ENCODE data around the gene PROSER3.
A peak's percentile ranks its signal among the peaks of the same experiment; 100 is the strongest.

PROSER3 gene

DNA sequence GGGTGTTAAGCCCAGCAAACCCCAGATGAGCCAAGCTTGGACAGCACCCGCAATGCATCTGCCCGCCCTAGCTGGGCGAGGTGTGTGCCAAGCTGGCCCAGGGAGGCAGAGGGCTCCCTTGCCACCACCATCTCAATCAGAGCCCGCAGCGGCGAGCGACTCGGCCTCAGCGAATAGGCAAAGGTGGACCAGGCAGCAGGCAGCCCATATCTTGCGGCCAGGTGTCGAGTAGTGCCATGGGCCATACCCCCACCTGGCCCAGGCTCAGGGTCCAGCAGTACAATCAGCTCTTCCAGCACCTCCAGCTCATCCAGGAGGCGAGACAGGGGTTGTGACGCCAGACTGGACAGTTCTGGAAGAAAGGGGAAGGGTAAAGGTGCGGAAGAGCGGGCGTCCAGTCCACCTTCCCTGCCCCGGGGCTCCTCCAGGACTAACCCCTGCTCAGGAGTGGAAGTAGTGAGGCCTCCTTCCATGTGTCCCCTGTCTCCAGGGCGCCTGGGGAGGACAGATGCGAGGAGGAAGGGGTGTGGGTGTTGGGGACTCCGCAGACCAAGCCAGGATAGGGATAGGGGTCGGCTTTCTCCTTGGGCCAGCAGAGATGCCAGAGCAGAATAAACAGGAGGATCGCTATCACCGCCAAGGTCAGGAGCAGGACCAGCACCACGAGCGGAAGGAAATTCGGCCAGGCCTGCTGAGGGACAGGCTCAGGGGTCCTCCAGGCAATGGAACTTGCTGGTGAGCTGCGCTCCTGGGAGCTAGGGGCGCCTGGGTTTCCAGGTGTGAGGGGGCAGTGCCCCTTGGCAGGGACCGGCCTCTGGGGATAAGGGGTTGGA, 18.5 kb upstream of the PROSER3 start:
- DNase-seq, result no peak

DNA sequence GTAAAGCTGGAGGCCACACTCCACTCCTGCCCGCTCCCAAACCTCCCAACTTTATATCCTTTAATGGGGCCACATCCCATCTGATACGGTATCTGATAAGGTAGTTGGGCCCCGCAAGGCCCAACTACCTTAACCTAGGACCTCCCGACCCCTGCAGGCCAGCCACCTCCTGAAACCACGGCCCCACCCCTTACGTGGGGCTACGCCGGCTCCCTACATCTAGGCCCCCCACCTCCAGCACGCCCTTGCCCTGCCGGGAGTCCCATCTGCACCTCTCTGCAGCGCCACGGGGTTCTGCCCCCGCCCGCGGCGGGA, 17.9 kb upstream of the PROSER3 start:
- DNase-seq, result no peak

DNA sequence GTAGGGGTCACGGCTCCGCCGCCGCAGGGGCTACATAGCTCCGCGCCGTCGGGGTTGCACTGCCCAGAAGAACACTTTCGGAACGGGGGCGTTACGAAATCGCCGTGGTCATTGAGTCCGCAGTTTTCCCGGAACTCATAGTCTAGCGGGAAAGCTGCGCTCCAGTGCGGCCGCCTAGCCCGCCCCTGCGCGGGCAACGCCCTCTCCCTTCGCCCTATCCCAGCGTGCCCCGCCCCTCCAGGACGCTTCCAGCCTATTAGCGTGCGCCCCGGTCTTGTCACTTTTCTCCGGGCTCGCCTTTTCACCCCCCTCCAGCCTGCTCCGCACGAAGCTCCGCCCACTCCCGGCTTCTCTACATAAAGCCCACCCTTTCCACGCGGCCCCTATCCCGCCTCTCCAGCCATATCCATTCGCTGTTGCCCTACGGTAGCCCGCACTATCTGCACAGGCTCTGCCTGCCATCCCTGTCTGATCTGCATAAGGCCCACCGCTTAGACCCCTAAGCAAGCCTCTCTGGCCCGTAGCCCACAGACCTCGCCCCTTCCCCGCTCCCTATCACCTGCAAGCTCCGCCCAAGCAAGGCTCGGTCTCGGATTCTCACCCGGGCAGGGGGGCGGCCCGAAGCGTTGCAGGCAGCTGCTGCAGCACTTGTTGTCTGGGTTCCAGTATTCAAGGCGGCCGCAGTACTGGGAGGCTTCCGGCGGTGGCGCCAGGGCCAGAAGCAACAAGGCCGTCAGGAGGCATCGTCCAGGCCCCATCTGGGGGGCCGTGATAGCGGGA, 17.4 kb upstream of the PROSER3 start:
- DNase-seq, result peak; percentile 91

DNA sequence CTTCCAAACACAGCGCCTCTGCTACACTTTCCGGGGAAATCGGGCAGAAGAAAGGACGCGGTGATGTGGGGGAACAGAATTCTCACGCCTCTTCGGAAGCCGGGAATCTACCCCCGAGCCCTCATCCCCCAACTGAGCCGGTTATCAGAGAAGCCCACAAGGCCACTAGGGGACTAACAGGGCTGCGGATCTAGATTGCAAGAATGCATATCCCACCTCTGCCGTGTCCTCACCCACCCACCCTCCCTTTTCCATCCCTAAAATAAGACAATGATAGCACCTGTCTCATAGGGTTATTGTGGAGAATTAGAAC, 16.8 kb upstream of the PROSER3 start:
- no peak for DNase-seq

DNA sequence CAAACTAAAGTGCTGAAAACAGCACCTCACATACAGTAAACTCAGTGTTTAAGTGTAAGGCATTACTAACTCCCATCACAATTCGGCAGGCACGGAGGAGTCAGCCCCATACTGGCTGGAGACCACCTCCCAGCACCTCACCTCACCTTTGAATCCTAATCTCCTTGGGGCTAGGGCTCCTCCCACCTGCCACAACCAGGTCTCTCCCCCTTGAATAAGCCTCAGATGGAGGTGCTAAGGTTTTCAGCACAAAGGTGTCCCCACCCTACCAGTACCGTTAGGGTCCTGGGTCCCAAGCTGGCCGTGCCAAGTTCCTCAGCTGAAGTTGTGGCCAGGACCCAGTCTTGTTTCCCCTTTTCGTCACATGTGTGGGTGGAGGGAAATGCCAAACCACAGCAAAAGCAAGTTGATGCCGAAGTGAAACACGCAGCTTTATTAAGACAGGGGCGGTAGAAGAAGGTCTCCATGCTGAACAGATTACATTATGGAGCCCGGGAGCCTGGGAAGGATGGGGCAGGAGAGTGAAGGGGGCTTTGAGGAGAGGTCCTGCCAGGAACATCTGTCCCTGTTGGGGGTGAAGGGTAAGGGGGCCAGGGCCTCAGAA, 15.8 kb upstream of the PROSER3 start, which contains the start of gene IGFLR1:
Gene IGFLR1 (minus strand): TSS at position 332 of the 604 bp plus-strand sequence. CDS start 1,272 bp downstream, outside the sequence.
- DNase-seq, result no peak

DNA sequence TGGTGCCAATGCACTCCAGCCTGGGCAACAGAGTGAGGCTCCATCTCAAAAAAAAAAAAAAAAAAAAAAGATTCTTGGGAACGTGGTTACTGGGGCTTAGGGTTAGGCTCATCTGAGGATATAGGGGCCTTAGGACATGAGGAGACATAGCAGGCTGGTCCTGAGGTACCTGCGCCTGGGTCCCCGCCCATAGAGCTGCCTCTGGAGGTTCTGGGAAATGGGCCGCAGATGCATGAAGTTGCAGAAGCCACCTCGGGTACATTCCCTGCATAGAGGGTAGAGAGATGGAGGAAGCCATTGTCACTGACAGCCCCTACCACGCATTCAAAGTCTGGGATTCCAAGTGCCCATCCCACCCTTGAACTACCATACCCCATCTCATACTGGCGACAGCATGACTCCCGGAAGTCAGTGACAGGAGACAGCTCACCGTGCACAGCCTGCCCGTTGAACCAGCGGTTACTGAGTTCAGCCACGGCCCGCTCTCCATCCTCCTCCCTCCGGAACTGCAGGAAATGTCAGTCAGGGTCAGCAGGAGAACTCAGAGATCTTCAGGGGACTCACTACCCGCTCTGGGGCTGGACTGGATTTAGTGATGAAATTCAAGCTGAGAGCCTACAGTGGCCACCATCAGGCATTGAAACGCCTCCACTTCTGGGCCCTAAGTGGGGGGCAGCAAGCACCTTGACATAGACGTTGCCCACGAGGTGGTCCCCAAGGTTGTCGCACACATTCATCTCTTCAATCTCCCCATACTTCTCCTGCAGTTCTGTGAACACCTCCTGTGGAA, 14.1 kb upstream of the PROSER3 start:
- no peak for DNase-seq

DNA sequence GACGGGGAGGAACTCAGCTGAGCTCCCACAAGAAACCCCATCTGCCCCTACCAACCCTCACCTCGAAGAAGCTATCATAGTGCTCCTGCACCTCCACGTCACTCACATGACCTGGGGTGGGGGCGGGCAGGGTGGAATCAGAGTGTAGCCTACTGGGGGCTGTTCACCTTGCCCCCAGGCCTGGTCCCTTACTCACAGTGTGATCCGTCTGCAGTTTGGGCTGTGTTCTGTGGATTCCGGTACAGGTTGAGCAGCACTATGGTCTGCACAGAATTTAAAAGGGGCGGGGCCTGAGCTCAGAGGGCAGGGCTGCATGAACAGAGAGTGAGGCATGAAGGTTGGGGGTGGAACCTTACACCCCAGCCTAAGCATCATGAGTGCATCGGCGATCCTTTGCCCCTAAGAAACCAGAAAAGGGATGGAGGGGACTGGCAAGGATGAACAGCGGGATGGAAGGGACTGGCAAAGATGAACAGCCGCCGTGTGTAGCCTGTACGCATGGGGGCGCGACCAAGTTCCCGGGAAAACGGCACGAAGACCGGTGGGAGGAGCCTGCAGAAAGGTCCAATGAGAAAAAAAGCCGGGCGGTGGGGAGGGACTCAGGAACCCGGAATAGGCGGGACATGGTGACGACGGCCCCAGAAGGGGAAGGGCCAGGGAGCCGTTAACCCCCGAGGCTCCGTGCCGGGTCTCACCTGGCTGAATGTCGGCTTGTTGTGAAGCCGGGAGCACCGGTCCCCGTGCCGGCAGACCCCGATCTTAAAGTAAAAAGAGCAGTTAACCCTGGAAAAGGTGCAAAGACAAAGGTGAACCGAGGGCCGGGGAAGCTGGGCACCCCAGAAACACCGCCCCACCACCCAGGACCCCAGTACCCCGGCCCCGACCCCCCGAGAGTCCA, 13.3 kb upstream of the PROSER3 start:
- DNase-seq, result peak; percentile 96

DNA sequence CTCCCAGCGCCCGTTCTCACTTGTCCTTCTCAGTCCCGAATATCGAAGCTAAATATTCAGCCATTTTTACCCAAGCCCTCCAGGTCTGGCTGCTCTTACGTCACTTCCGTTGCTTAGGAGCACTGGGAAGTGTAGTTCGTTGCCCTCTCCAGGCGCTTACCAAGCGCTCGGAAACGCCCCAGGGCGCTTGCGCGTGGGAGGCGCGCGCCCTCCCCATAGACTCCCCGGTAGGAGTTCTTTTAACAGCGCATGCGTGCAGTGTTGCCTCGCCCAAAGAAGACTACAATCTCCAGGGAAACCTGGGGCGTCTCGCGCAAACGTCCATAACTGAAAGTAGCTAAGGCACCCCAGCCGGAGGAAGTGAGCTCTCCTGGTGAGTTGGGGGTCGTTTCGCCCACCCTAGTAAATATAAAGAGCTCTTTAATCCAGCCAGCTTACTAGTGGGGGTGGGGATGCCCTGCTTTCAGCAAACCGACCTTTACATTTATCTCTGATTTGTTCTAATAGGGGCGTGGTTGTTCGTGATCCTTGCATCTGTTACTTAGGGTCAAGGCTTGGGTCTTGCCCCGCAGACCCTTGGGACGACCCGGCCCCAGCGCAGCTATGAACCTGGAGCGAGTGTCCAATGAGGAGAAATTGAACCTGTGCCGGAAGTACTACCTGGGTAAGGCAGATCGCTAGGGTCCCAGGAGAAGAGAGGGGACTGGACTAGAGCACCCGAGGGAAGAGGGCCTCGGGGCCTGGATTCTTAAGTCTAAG, 12.5 kb upstream of the PROSER3 start, which contains the start of the genes PSENEN and U2AF1L4:
Gene PSENEN (plus strand): TSS at position 324 of the 759 bp plus-strand sequence. CDS start 280 bp downstream, at position 604.
Gene U2AF1L4 (minus strand): TSS at position 91 of the 759 bp plus-strand sequence. CDS start 27 bp downstream, at position 64.
- peak; percentile 97 for DNase-seq

DNA sequence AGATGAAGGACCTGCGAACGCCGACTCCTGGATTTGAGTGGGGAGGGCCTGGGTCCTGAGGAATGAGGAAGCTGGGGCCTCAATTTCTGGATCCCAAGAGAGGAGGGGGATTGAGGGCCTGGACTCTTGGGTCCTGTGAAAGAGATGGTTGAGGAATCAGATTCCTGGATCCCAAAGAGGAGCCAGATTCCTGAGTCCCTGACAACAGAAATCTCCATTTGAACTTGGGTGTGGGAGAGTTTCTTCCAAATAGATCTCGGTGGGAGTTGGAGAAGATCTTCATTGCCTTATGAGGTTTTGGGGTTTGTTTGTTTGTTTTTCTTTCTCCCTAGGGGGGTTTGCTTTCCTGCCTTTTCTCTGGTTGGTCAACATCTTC, 11.9 kb upstream of the PROSER3 start:
- no peak for DNase-seq

DNA sequence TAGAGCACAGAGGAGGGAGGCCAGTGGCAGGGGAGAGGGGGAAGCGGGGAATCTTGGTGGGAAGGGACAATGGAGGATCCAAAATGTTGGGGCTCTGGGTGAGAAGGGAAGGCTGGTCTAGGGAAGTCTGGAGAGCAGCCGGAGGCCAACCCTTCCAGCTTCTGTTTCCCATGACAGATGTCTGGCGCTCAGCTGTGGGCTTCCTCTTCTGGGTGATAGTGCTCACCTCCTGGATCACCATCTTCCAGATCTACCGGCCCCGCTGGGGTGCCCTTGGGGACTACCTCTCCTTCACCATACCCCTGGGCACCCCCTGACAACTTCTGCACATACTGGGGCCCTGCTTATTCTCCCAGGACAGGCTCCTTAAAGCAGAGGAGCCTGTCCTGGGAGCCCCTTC, 11.4 kb upstream of the PROSER3 start:
- no peak for DNase-seq

DNA sequence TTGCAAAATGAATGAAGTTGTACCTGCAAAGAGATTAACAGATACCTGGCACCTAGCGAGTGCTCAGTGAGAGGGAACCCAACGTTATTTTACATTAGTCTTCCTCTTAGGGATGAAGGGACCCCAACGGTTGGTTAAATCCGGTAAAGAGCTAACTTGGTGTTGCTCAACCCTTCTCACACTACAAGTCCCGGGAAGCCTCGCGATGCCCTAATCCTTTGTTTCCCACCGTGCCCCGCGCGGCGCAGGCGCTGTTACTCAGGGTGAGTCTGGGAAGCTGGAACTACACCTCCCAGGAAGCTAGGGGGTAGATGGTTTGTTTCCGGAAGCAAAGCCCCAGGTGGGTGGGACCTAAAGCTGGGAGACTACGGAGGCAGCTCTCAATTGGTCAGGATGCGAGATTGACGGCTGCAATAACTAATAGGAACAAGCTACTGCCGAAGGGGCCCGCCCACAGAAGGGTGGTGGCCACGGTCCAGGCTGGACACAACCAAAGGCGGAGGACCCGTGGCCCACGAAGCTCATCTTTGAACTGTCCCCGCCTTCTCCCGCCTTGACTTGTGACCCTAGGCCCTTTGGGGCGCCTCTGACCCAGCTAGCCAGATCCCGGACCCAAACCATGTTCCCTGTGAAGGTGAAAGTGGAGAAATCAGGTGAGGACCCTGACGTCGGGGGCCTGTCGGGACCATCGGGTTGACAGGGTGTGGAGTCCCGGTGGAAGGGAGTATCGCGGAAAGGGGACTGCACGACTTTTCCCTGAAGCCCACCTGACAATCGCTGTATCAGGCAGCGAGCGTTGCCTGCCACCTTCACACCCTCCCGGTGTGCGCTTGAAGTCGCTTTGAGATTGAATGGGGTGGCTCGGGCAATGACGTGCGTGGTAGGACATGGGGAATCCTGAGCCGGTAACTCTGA, 9.6 kb upstream of the PROSER3 start, which contains the start of gene LIN37:
Gene LIN37 (plus strand): TSS at position 471 of the 915 bp plus-strand sequence. CDS start 149 bp downstream, at position 620.
- DNase-seq, result peak; percentile 98

DNA sequence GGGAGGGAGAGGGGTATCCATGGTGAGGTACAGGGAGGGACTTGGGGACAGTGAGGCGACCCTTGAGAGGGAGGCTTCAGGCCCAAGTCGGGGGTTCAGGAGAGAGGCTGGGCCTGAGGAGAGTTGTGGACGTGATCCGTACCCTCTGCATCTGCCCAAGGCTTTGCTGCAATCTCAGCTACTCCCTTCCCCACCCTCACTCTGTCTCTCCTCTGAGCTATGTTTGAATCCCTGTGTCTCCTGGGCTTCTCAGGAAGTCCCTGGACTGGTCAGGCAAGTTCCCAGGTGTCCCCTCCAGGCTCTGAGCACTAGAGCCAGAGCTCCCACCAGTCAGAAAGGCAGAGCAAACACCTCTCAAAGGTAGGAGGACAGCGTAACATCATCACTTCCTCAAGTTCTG, 7.8 kb upstream of the PROSER3 start:
- DNase-seq, result no peak

DNA sequence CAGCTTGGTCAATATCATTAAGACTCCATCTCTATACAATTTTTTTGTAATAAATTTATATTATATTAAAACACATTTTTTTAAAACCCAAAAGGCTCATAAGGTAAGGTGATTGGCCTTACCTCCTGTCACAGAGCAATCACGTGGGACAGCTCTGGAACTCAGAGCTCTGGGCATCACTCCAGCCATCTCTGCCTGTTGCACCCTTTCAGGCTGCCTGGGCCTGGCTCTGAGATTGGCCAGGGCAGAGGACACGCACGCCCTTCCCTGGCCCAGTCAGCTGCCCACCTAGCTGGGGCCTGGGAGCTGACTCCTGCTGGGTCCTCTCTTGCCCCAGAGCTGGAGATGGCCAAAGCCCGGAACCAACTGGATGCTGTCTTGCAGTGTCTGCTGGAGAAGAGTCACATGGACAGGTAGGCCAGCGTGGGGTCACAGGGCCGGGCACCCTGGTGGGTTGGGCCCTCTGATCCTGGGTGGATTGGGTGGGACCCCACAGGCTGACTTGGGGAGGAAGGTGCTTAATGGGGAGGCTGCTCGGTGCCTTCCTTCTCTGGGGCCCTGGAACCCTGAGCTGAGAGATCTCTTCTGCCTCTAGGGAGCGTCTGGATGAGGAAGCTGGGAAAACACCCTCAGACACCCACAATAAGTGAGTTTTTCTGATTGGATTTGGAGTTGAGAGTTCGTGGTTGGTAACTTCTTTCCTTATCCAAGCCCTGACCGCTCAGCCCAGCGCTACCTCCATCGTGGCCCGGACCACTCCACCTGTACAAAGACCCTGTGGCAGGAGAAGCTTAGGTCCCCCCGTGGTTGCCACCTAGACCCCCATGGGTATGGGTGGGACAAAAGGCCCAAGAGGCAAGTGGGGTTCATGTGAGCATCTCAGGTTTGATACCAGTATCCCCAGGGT, 5.9 kb upstream of the PROSER3 start:
- no peak for DNase-seq

DNA sequence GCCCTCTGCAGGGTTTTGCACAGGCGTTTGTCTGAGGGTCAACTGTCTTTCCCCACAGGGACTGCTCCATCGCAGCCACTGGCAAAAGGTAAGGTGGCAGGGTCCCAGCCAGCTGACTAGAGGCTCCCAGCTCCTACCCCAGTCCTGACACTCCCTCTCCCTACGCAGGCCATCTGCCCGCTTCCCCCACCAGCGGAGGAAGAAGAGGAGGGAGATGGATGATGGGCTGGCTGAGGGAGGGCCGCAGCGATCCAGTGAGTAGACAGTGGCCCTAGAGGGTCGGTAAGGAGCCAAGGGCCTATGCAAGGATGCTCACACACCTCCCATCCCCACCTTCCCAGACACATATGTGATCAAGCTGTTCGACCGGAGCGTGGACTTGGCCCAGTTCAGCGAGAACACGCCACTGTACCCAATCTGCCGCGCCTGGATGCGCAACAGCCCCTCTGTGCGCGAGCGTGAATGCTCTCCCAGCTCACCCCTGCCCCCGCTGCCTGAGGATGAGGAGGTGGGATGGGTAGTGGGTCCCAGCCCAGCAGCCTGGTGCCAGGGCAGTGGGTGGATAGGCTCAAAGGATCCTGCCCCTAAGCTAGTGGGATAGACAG, 5.1 kb upstream of the PROSER3 start:
- no peak for DNase-seq

DNA sequence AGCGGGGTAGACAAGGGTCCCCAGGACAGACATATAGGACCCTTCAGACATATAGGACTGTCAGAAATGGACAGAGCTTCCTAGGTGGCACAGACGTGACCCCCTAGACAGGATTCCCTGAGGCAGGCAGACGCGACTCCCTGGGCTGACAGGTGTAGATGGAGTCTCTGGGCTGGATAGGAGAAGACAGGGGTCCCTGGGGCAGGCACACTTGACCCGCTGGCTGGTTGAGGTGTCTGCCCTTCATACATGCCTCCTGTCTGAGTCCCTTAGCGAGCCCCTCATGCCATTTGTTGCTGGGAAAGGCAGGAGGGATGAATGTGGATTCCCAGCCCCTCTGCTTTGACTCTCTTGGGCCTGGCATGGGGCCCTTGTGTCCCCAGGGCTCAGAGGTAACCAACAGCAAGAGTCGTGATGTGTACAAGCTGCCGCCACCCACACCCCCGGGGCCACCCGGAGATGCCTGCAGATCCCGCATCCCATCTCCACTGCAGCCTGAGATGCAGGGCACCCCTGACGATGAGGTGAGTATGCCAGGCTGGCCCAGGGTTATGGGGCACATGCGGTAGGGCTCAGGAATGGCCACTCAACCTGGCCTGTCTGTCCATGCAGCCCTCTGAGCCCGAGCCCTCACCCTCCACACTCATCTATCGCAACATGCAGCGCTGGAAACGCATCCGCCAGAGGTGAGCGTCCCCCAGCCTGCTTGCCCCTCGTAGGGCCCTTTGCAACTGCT, 4.2 kb upstream of the PROSER3 start:
- DNase-seq, result no peak

DNA sequence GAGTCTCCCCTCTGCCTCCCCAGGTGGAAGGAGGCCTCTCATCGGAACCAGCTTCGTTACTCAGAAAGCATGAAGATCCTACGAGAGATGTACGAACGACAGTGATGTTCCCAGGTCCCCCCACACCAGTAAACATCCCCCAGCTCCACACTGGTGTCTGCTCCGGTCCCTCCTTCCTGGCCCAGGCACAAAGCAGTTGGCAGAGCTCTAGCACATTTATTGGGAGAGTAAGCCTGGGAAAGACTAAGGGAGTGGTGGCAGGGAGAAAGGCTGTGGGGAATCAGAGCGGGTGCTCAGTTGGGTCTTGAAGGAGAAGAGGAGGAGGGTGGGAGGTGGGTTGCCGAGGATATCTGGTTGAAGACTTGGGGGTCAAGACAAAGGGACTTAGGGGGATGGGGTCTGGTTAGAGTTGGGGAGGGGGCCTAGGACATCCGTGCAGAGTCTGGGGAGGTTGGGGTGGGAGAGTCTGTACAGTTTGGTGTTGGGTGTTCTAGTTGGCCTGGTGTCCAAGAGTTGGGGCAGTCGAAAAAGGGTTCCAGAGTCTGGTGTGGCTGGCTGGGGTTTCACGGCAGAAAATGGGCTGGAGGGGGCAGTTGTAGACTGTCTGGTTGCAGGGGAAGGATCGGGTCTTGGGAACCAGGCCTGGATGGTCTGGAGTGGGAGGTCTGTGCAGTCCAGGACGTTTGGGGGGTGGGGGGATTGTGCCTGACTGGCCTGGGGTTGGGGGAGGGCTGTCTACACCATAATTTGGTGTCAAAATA, 3.4 kb upstream of the PROSER3 start:
- no peak for DNase-seq

DNA sequence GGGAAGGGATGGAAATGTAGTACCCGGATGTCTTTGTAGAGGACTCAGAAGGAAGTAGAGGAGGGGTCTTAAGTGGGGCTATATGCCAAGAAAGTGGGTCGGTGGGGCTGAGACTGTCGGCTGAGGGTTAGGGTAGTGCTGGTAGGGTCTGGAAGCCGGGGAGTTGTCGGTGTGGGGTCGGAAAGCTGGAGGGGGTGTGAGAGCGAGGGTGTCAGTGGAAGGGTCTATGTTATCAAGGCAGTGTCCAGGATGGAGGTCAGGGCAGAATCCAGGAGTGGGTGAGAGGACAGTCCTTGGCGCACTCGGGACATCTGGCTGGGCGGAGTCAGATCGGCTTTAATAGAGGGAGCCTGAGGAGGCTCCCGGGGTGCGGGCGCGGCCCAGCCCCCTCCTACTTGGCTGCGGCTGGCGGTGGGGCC, 2.8 kb upstream of the PROSER3 start:
- no peak for DNase-seq
